Colonic mucosa (tissue), 4 donors: ENCODE measurements around the gene CAVIN3. TPM values are rescaled to one million over a fixed set of nuclear protein-coding genes. Genes with fewer than 3 reads are reported as not detected.

Experiments
- DNase-seq: peaks from one replicate; pipeline ENCODE4 v3.0.0-alpha.2; 2020
- H3K27ac ChIP-seq: fragments of 200-600 bp; one replicate; pipeline ENCODE4 v1.8.0; 2021
- H3K27me3 ChIP-seq: fragments of 200-600 bp; one replicate; pipeline ENCODE4 v1.8.0; 2021
- H3K36me3 ChIP-seq: fragments of 200-600 bp; one replicate; pipeline ENCODE4 v1.8.0; 2021
- H3K4me1 ChIP-seq: fragments of 200-600 bp; one replicate; pipeline ENCODE4 v1.8.0; 2021; ENCODE audit warnings: mild to moderate bottlenecking
- H3K4me3 ChIP-seq: fragments of 200-600 bp; one replicate; pipeline ENCODE4 v1.8.0; 2021
- H3K9ac ChIP-seq, 2 donors: one replicate each; pipeline ENCODE4 v1.7.0; 2013; ENCODE audit warnings: control low read depth in 2 of 2, low read depth in 2 of 2, low read length in 2 of 2
- H3K9me3 ChIP-seq: fragments of 200-600 bp; one replicate; pipeline ENCODE4 v1.8.0; 2021
- intact Hi-C: fragments of 100-400 bp; cut with DNase I; formaldehyde crosslinking; loops from one replicate; pipeline ENCODE4 v1.14.1; 2022
- total RNA-seq, 2 donors: library from RNA; stranded (reverse); fragmentation: NEBNext Ultra II Directional in 1 of 2; extraction: Animal tissue kit (Norgen Biotek cat#: 25700) in 1 of 2; gene quantifications; one replicate each; pipeline ENCODE4 v1.2.1, GENCODE V29; 2021
- TF ChIP-seq, protein P1 (sequence below): fragments of 200-600 bp; IDR thresholded peaks from one replicate; pipeline ENCODE4 v1.8.0; 2022; ENCODE audit warnings: antibody characterized with exemption, mild to moderate bottlenecking
- donor health status: healthy.
- donor health status: DM: no; HTN: no; CAD: no.
- donor health status: DM: no; HTN: no; CAD: no.

Gene CAVIN3
- total RNA-seq, 2 donors from 2014 or later, result 6.5 to 15.4 TPM

- no peak overlapping the region for H3K27ac ChIP-seq
- no peak overlapping the region for H3K9ac ChIP-seq
- H3K36me3 ChIP-seq, result no peaks in the 10 kb centered on the region
- DNase-seq, result no peak
- intact Hi-C loops, result no loop called here
- H3K4me3 ChIP-seq, result no peak overlapping the region
- no peaks in the 10 kb centered on the region for H3K4me1 ChIP-seq
- no peaks in the 10 kb centered on the region for H3K27me3 ChIP-seq
- TF ChIP-seq, protein P1, sequence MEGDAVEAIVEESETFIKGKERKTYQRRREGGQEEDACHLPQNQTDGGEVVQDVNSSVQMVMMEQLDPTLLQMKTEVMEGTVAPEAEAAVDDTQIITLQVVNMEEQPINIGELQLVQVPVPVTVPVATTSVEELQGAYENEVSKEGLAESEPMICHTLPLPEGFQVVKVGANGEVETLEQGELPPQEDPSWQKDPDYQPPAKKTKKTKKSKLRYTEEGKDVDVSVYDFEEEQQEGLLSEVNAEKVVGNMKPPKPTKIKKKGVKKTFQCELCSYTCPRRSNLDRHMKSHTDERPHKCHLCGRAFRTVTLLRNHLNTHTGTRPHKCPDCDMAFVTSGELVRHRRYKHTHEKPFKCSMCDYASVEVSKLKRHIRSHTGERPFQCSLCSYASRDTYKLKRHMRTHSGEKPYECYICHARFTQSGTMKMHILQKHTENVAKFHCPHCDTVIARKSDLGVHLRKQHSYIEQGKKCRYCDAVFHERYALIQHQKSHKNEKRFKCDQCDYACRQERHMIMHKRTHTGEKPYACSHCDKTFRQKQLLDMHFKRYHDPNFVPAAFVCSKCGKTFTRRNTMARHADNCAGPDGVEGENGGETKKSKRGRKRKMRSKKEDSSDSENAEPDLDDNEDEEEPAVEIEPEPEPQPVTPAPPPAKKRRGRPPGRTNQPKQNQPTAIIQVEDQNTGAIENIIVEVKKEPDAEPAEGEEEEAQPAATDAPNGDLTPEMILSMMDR, result no peak
- no peaks in the 10 kb centered on the region for H3K9me3 ChIP-seq
These were observed 49.6 kb downstream of the CAVIN3 start for GRCh38 chr11:6270584-6271246.

GRCh38 chr11:6269994-6270393, 50.3 kb downstream of the CAVIN3 start:
- Histone ChIP-seq H3K9ac (no peak overlapping the region), H3K4me1 (no peaks in the 10 kb centered on the region), H3K4me3 (no peak overlapping the region), H3K27me3 (no peaks in the 10 kb centered on the region), H3K36me3 (no peaks in the 10 kb centered on the region), H3K9me3 (no peaks in the 10 kb centered on the region), H3K27ac (no peak overlapping the region)
- no peak for DNase-seq
- intact Hi-C loops, result no loop called here
- TF ChIP-seq, protein P1, result no peak

Other genes with a start within 250 kb of the CAVIN3 start
- gene OR56B4, start 212.8 kb downstream of the CAVIN3 start, total RNA-seq, result not detected
- under 1 TPM in 1 of 2 donors, not detected in 1; 0.25 TPM for gene OR52B2, start 150.2 kb downstream of the CAVIN3 start, total RNA-seq
- not detected for gene OR52W1, start 121.3 kb downstream of the CAVIN3 start, total RNA-seq
- gene C11orf42, start 114.9 kb downstream of the CAVIN3 start, total RNA-seq, result not detected
- gene FHIP1B, start 85.9 kb downstream of the CAVIN3 start, total RNA-seq, result 100 to 1,000 TPM in 1 of 2 donors, 10 to 100 TPM in 1; 84.6 to 107 TPM
- under 1 TPM in 1 of 2 donors, not detected in 1; 0.12 TPM for gene CNGA4, start 81.4 kb downstream of the CAVIN3 start, total RNA-seq
- not detected for gene CCKBR, start 60.7 kb downstream of the CAVIN3 start, total RNA-seq
- gene SMPD1, start 70.0 kb upstream of the CAVIN3 start, total RNA-seq, result 10 to 100 TPM; 49.3 to 57.1 TPM
- gene APBB1, start 98.6 kb upstream of the CAVIN3 start, total RNA-seq, result 10 to 100 TPM in 1 of 2 donors, 1 to 10 TPM in 1; 6.6 to 10.2 TPM
- gene HPX, start 120.5 kb upstream of the CAVIN3 start, total RNA-seq, result 1 to 10 TPM; 1.8 to 5.3 TPM
- 10 to 100 TPM; 30.0 to 59.0 TPM for gene TRIM3, start 153.4 kb upstream of the CAVIN3 start, total RNA-seq
- 10 to 100 TPM; 76.9 to 87.3 TPM for gene ARFIP2, start 160.8 kb upstream of the CAVIN3 start, total RNA-seq
- gene TIMM10B, start 161.0 kb upstream of the CAVIN3 start, total RNA-seq, result 10 to 100 TPM; 48.0 TPM
- gene DNHD1, start 176.8 kb upstream of the CAVIN3 start, total RNA-seq, result 10 to 100 TPM in 1 of 2 donors, 1 to 10 TPM in 1; 7.4 to 11.8 TPM